Osteocyte (in vitro differentiated cells): Measurements from ENCODE around the gene EVI5L. TPM values are rescaled to one million over a fixed set of nuclear protein-coding genes. Genes with fewer than 3 reads are reported as not detected.

Experiments used
- DNase-seq: peaks from one replicate; pipeline ENCODE4 v3.0.0; 2021; ENCODE audit warnings: mixed read lengths; ENCODE audit not compliant: unreplicated experiment; ENCODE audit errors: extremely low spot score
- H3K27ac Mint-ChIP-seq: one replicate; pipeline ENCODE4 v1.8.0; 2021; ENCODE audit warnings: mild to moderate bottlenecking, mixed read lengths; ENCODE audit not compliant: unreplicated experiment
- H3K27me3 Mint-ChIP-seq: one replicate; pipeline ENCODE4 v1.8.0; 2021; ENCODE audit warnings: mixed read lengths; ENCODE audit not compliant: unreplicated experiment
- H3K36me3 Mint-ChIP-seq: one replicate; pipeline ENCODE4 v1.8.0; 2021; ENCODE audit warnings: mixed read lengths; ENCODE audit not compliant: unreplicated experiment
- H3K4me1 Mint-ChIP-seq: one replicate; pipeline ENCODE4 v1.8.0; 2021; ENCODE audit warnings: mixed read lengths; ENCODE audit not compliant: unreplicated experiment
- H3K4me3 Mint-ChIP-seq: one replicate; pipeline ENCODE4 v1.8.0; 2021; ENCODE audit warnings: mild to moderate bottlenecking, moderate library complexity, mixed read lengths; ENCODE audit not compliant: unreplicated experiment
- H3K9me3 Mint-ChIP-seq: one replicate; pipeline ENCODE4 v1.8.0; 2021; ENCODE audit warnings: mixed read lengths; ENCODE audit not compliant: unreplicated experiment
- total RNA-seq: library from RNA; stranded (reverse); gene quantifications from 2 replicates; pipeline ENCODE4 v1.2.1, GENCODE V29; 2021
- TF ChIP-seq, protein P1 (sequence below): fragments of 200-600 bp; sonication (generic); IDR thresholded peaks from 2 replicates; pipeline ENCODE4 v1.5.0; 2021; ENCODE audit warnings: antibody characterized with exemption, mild to moderate bottlenecking, moderate library complexity

EVI5L gene
- total RNA-seq, 1 donor from 2014 or later, result 27.6 TPM

DNA sequence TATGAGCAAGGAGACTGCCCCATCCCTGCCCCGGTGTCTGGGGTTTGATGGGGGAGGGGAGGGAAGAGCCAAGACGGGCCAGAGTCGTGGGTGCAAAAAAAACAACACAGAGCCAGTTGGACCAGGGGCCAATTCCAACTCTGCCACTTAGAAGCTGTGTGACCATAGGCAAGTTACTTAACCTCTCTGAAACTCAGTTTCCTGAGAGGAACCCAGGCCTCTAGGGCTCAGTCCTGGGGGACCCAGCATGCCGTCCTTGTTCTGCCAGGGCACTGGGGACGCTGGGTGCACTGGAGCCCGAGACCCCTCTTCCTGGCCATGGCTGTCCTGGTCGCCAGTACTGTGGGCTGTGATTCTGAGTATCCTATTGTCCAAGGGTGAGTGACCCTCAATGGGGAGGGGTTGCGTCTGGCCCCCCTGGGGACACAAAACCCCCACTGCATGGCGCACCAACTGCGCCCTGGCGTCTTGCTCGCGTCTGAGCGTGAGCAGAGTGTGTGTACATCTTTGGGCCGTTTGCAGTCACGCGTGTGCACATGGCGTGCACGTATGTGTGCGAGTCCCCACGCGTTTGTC is 42.3 kb upstream of the EVI5L start:
- Mint-ChIP-seq H3K27me3 (peaks cover 32% of the 10 kb centered on the region), H3K4me1 (no peaks in the 10 kb centered on the region), H3K9me3 (no peaks in the 10 kb centered on the region), H3K36me3 (no peaks in the 10 kb centered on the region), H3K4me3 (no peak overlapping the region), H3K27ac (no peak overlapping the region)
- TF ChIP-seq, protein P1, sequence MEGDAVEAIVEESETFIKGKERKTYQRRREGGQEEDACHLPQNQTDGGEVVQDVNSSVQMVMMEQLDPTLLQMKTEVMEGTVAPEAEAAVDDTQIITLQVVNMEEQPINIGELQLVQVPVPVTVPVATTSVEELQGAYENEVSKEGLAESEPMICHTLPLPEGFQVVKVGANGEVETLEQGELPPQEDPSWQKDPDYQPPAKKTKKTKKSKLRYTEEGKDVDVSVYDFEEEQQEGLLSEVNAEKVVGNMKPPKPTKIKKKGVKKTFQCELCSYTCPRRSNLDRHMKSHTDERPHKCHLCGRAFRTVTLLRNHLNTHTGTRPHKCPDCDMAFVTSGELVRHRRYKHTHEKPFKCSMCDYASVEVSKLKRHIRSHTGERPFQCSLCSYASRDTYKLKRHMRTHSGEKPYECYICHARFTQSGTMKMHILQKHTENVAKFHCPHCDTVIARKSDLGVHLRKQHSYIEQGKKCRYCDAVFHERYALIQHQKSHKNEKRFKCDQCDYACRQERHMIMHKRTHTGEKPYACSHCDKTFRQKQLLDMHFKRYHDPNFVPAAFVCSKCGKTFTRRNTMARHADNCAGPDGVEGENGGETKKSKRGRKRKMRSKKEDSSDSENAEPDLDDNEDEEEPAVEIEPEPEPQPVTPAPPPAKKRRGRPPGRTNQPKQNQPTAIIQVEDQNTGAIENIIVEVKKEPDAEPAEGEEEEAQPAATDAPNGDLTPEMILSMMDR, result no peak
- no peak for DNase-seq

DNA sequence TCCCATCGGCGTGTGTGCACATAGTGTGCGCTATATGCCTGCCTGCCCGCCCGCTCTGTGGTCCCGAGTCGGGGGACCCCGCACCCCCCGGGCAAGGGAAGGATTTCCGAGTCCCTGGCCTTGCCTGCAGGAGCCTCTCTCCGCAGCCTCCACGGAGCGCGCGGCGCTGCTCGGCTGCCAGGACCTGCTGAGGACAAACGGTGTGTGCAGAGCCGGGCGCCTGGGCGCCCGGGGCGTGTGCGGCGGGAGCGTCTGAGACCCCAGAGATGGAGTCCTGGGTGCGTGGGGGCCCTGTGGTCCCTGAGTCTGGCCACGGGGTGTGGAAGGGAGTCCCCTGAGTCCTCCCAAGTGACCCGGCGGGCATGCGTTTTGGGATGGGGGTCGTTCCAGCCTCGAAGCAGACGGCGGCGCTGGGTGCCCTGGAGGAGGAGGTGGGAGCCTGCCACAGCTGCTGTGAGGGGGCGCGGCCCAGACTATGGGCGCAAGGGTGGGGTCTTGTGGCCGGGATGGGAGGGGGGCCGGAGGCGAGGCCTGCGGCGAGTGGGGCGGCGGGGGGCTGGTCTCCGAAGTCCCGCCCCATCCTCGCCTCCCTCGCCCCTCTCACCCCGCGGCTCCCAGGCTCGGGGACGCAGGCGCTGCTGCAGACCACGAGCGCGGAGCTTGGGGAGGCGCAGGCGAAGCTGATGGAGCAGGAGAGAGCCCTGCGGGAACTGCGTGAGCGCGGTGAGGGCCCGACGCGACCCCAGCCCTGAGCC is 41.7 kb upstream of the EVI5L start:
- no peak for DNase-seq
- no peak overlapping the region for H3K4me3 Mint-ChIP-seq
- H3K27ac Mint-ChIP-seq, result no peak overlapping the region
- H3K36me3 Mint-ChIP-seq, result no peaks in the 10 kb centered on the region
- H3K27me3 Mint-ChIP-seq, result peaks cover 28% of the 10 kb centered on the region
- TF ChIP-seq, protein P1, result no peak
- H3K9me3 Mint-ChIP-seq, result no peaks in the 10 kb centered on the region
- no peaks in the 10 kb centered on the region for H3K4me1 Mint-ChIP-seq

DNA sequence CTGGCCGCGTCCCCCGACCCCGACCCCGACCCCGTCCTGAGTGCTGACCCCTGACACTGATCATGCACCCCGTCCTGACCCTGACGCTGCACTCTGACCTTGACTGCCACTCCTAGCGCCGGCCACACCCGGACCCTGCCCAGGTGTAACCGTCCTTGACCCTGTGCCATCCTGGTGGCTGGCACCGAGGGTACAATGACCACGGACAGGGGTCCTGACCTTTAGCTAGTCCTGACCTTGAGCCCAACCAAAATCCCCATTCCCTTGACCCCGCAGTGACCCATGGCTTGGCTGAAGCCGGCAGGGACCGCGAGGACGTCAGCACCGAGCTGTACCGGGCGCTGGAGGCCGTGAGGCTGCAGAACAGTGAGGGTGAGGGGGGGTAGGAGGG is 41.1 kb upstream of the EVI5L start:
- Mint-ChIP-seq H3K4me3 (no peak overlapping the region), H3K4me1 (no peaks in the 10 kb centered on the region), H3K9me3 (no peaks in the 10 kb centered on the region), H3K36me3 (no peaks in the 10 kb centered on the region), H3K27me3 (peaks cover 22% of the 10 kb centered on the region), H3K27ac (no peak overlapping the region)
- TF ChIP-seq, protein P1, result no peak
- no peak for DNase-seq

DNA sequence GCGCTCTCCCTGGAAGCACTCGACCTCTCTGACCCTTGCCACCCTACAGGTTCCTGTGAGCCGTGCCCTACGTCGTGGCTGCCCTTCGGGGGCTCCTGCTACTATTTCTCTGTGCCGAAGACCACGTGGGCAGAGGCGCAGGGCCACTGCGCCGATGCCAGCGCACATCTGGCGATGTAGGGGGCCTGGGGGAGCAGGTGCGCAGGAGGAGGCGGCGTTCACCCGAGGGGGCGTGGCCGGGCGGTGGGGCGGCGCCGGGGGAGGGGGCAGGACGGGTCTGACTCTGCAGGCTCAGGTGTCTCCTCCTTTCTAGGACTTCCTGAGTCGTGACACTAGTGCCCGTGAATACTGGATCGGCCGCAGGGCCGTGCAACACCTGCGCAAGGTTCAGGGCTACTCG is 40.6 kb upstream of the EVI5L start:
- Mint-ChIP-seq H3K4me1 (no peaks in the 10 kb centered on the region), H3K27me3 (peaks cover 20% of the 10 kb centered on the region), H3K36me3 (no peaks in the 10 kb centered on the region), H3K9me3 (no peaks in the 10 kb centered on the region), H3K4me3 (no peak overlapping the region), H3K27ac (no peak overlapping the region)
- no peak for DNase-seq
- TF ChIP-seq, protein P1, result no peak

DNA sequence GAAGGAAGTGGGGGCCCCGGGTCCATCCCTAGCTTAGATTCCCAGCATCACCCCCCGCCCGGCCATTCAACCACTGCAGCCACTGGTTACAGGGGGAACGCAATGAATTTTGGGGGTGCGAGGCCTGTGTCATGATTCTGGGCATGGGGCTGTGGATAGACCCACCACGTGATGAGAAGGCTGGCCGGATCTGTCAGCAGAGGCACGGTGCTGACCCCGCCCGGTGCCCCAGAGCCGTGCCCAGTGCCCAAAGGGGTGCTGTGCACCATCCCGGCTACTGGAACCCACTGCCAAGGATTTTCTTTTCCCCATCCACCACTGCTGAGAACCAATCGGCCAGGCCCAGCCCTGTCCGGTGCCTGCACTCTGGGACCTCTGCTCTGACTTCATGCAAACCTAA is 39.6 kb upstream of the EVI5L start:
- TF ChIP-seq, protein P1, result no peak
- Mint-ChIP-seq H3K9me3 (no peaks in the 10 kb centered on the region), H3K27me3 (peaks cover 20% of the 10 kb centered on the region), H3K36me3 (no peaks in the 10 kb centered on the region), H3K4me3 (no peak overlapping the region), H3K4me1 (no peaks in the 10 kb centered on the region), H3K27ac (no peak overlapping the region)
- no peak for DNase-seq
